Measurements from ENCODE around the gene TMEM17. TPM values are rescaled to one million over a fixed set of nuclear protein-coding genes. Genes with fewer than 3 reads are reported as not detected.
"Not testable (repeated sequence)": the region's sequence is repeated elsewhere in the genome, so short reads cannot be mapped to it uniquely, and the experiment has no call there.

The TMEM17 gene
- total and polyA plus RNA-seq, 7 donors = 0.73 to 3.4 (median 1.7) TPM; not detected in 2

DNA sequence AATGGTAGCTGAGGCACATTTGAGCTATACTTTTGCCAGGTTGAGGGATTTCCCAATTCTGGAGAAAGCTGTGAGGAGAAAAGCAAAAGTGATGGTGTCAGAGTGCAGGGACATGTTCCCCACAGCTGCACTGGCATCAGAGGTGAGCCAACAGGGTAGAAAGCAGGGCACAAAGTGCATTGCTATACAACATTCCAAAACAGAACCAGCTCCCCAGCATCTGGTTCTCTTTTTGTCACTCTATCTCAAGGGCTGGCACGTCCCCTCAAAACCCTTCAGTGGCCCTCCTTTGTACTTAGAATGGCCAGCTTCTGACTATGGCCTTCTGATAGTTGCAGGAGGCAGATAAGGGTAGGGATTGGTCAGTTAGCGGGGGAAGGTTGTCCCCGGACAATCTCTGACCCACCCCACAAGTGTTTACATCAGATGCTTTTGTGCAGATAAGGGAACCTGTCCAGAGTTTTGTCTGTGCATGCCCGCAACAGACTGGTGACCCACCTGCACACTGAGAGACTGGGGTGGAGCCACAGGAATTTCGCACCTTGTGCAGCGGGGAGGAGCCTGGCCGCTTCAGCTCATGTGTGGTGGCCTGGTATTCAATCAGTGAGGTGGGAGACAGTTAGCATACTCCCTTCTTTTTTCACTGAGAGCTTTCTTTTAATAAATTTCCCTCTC is 31.0 kb upstream of the TMEM17 start:
- TF ChIP-seq CTCF (IDR thresholded peaks at IDR 0.05) (no peak), POLR2AphosphoS5 (IDR thresholded peaks at IDR 0.05) (no peak), POLR2A (IDR thresholded peaks at IDR 0.05) (no peak), EP300 (IDR thresholded peaks at IDR 0.05) (no peak)
- intact Hi-C loops (cut with DNase I) = no loop called here
- no peak overlapping the region for H3K27ac ChIP-seq
- no peak for DNase-seq
- H3K27me3 ChIP-seq = no peaks in the 10 kb centered on the region
- H3K4me3 ChIP-seq = no peak overlapping the region
- H3K9me3 ChIP-seq = peaks cover 0 to 4% (median 0%) of the 10 kb centered on the region in 4 donors
- H3K36me3 ChIP-seq = no peaks in the 10 kb centered on the region
- 90 to 92% methylated on average over 7 of the region's 7 CpGs for WGBS, 2 donors
- peaks cover 0 to 7% (median 0%) of the 10 kb centered on the region in 4 donors for H3K4me1 ChIP-seq

- H3K27me3 ChIP-seq; H3K9me3 ChIP-seq; H3K27ac ChIP-seq; intact Hi-C loops (cut with DNase I); DNase-seq; H3K4me1 ChIP-seq; H3K36me3 ChIP-seq; H3K4me3 ChIP-seq: not testable (repeated sequence)
- 86 to 90% methylated on average over 3 of the region's 3 CpGs for WGBS, 2 donors
Observed at GRCh38 chr2:62535521-62535920, 29.5 kb upstream of the TMEM17 start.

DNA sequence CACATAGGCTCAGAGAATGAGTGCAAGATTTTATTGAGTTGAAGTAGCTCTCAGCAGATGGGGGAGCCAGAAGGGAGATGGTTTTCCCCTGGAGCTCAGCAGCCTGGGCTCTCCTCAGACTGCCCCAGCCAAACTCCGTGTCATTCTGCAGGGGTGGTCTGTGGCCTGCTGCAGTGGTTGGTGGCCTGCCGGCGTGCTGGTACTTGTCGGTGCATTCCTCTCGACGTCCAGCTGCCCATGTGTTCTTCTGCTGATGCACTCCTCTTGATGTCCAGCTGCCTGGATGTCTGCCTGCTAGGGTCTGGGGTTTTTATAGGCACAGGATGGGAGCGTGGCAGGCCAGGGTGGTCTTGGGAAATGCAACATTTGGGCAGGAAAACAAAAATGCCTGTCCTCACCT is 25.6 kb upstream of the TMEM17 start:
- TF ChIP-seq POLR2A (IDR thresholded peaks at IDR 0.05) (no peak), POLR2AphosphoS5 (IDR thresholded peaks at IDR 0.05) (no peak), CTCF (IDR thresholded peaks at IDR 0.05) (no peak), EP300 (IDR thresholded peaks at IDR 0.05) (no peak)
- H3K36me3 ChIP-seq = no peaks in the 10 kb centered on the region
- intact Hi-C loops (cut with DNase I) = no loop called here
- H3K9me3 ChIP-seq = peaks cover 0 to 4% (median 0%) of the 10 kb centered on the region in 4 donors
- H3K4me3 ChIP-seq = no peak overlapping the region
- peaks cover 0 to 10% (median 0%) of the 10 kb centered on the region in 4 donors for H3K4me1 ChIP-seq
- H3K27ac ChIP-seq = no peak overlapping the region
- 90 to 95% methylated on average over 7 of the region's 7 CpGs for WGBS, 2 donors
- DNase-seq = no peak
- H3K27me3 ChIP-seq = no peaks in the 10 kb centered on the region

- no peak overlapping the region for H3K4me3 ChIP-seq
- H3K9me3 ChIP-seq = peaks cover 0 to 4% (median 0%) of the 10 kb centered on the region in 4 donors
- no peaks in the 10 kb centered on the region for H3K27me3 ChIP-seq
- TF ChIP-seq EP300 (IDR thresholded peaks at IDR 0.05) (no peak), POLR2AphosphoS5 (IDR thresholded peaks at IDR 0.05) (no peak), POLR2A (IDR thresholded peaks at IDR 0.05) (no peak), CTCF (IDR thresholded peaks at IDR 0.05) (no peak)
- no peaks in the 10 kb centered on the region for H3K36me3 ChIP-seq
- peaks cover 0 to 10% (median 2%) of the 10 kb centered on the region in 4 donors for H3K4me1 ChIP-seq
- no peak for DNase-seq
- no peak overlapping the region for H3K27ac ChIP-seq
- intact Hi-C loops (cut with DNase I) = no loop called here
Observed at GRCh38 chr2:62529758-62530157, 23.8 kb upstream of the TMEM17 start.

DNA sequence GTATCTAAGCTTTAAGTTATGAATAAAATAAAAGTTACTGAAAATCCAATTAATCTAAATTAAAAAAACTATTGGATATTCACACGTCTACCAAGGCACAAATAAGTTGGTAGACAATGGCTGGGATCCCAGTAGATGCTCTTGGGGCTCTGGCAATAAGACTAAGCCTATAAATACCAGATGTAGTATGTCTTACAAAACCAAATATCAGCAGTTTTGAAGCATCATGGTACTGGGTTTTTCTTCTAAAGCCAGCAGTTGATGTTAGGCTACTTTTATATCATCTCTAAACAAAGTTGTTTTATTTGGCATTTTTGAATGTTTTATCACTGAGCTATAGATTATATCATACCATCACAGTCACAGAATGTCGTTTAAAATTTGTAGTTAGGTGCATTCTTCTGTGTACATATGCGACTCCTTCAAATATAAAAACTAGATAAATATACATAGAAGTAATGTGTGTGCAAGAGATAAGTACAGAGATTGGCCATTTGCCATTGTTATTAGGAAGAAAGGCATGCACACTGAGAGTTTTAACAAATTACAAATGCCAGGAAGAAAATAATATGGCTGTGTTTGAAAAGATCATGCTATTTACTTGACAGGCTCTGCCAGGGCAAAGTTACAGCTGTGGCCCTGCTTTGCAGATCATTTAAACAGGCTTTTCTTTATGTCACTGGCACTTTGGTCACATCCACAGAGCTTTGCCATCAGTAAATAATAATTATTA is 21.6 kb upstream of the TMEM17 start:
- H3K4me3 ChIP-seq = no peak overlapping the region
- no peak for DNase-seq
- no peaks in the 10 kb centered on the region for H3K36me3 ChIP-seq
- no peak for TF ChIP-seq POLR2A (IDR thresholded peaks at IDR 0.05)
- no peak for TF ChIP-seq POLR2AphosphoS5 (IDR thresholded peaks at IDR 0.05)
- no peak for TF ChIP-seq EP300 (IDR thresholded peaks at IDR 0.05)
- TF ChIP-seq CTCF (IDR thresholded peaks at IDR 0.05) = no peak
- no peak overlapping the region for H3K27ac ChIP-seq
- no peaks in the 10 kb centered on the region for H3K27me3 ChIP-seq
- WGBS, 2 donors = 60 to 65% methylated on average over 3 of the region's 3 CpGs
- H3K9me3 ChIP-seq = no peaks in the 10 kb centered on the region
- H3K4me1 ChIP-seq = peaks cover 0 to 10% (median 2%) of the 10 kb centered on the region in 4 donors
- intact Hi-C loops (cut with DNase I) = no loop called here
